ENCODE data around the gene AZU1.

The AZU1 gene

GRCh38 chr19:861756-862580 is 34.3 kb downstream of the AZU1 start:
- TF ChIP-seq SIN3A (IDR thresholded peaks at IDR 0.05; ENCODE audit: borderline replicate concordance, insufficient read depth, low read length) (no peak), REST (IDR thresholded peaks at IDR 0.05; ENCODE audit: insufficient read depth in 1 of 2, low read depth in 2 of 2, low read length in 2 of 2) (no peak), TAF1 (IDR thresholded peaks at IDR 0.05; ENCODE audit: borderline replicate concordance, insufficient read depth, low read length) (no peak), FOXP2 (optimal IDR thresholded peaks at IDR 0.05; ENCODE audit: borderline replicate concordance, extremely low read depth, extremely low read length, insufficient read depth) (no peak), POLR2AphosphoS5 (IDR thresholded peaks at IDR 0.05; ENCODE audit: low read depth, low read length) (no peak)

- TF ChIP-seq TAF1 (IDR thresholded peaks at IDR 0.05; ENCODE audit: borderline replicate concordance, insufficient read depth, low read length) (no peak), REST (IDR thresholded peaks at IDR 0.05; ENCODE audit: insufficient read depth in 1 of 2, low read depth in 2 of 2, low read length in 2 of 2) (no peak), SIN3A (IDR thresholded peaks at IDR 0.05; ENCODE audit: borderline replicate concordance, insufficient read depth, low read length) (no peak), FOXP2 (optimal IDR thresholded peaks at IDR 0.05; ENCODE audit: borderline replicate concordance, extremely low read depth, extremely low read length, insufficient read depth) (no peak), POLR2AphosphoS5 (IDR thresholded peaks at IDR 0.05; ENCODE audit: low read depth, low read length) (no peak)
These were observed 35.1 kb downstream of the AZU1 start for GRCh38 chr19:862581-863314.

GRCh38 chr19:863315-863620 is 35.6 kb downstream of the AZU1 start:
- TF ChIP-seq REST (IDR thresholded peaks at IDR 0.05; ENCODE audit: insufficient read depth in 1 of 2, low read depth in 2 of 2, low read length in 2 of 2) (no peak), POLR2AphosphoS5 (IDR thresholded peaks at IDR 0.05; ENCODE audit: low read depth, low read length) (no peak), TAF1 (IDR thresholded peaks at IDR 0.05; ENCODE audit: borderline replicate concordance, insufficient read depth, low read length) (no peak), FOXP2 (optimal IDR thresholded peaks at IDR 0.05; ENCODE audit: borderline replicate concordance, extremely low read depth, extremely low read length, insufficient read depth) (no peak)

- no peak for TF ChIP-seq REST (IDR thresholded peaks at IDR 0.05; ENCODE audit: insufficient read depth in 1 of 2, low read depth in 2 of 2, low read length in 2 of 2)
These were observed 39.2 kb downstream of the AZU1 start for GRCh38 chr19:866769-867300.
